Colonic mucosa (tissue), 4 donors: ENCODE data around the gene DNAJC16. TPM values are rescaled to one million over a fixed set of nuclear protein-coding genes. Genes with fewer than 3 reads are reported as not detected.

Experiments used
- DNase-seq: peaks from one replicate; pipeline ENCODE4 v3.0.0-alpha.2; 2020
- H3K27ac ChIP-seq: fragments of 200-600 bp; one replicate; pipeline ENCODE4 v1.8.0; 2021
- H3K27me3 ChIP-seq: fragments of 200-600 bp; one replicate; pipeline ENCODE4 v1.8.0; 2021
- H3K36me3 ChIP-seq: fragments of 200-600 bp; one replicate; pipeline ENCODE4 v1.8.0; 2021
- H3K4me1 ChIP-seq: fragments of 200-600 bp; one replicate; pipeline ENCODE4 v1.8.0; 2021; ENCODE audit warnings: mild to moderate bottlenecking
- H3K4me3 ChIP-seq: fragments of 200-600 bp; one replicate; pipeline ENCODE4 v1.8.0; 2021
- H3K9ac ChIP-seq, 2 donors: one replicate each; pipeline ENCODE4 v1.7.0; 2013; ENCODE audit warnings: control low read depth in 2 of 2, low read depth in 2 of 2, low read length in 2 of 2
- H3K9me3 ChIP-seq: fragments of 200-600 bp; one replicate; pipeline ENCODE4 v1.8.0; 2021
- intact Hi-C: fragments of 100-400 bp; cut with DNase I; formaldehyde crosslinking; loops from one replicate; pipeline ENCODE4 v1.14.1; 2022
- total RNA-seq, 2 donors: library from RNA; stranded (reverse); fragmentation: NEBNext Ultra II Directional in 1 of 2; extraction: Animal tissue kit (Norgen Biotek cat#: 25700) in 1 of 2; gene quantifications; one replicate each; pipeline ENCODE4 v1.2.1, GENCODE V29; 2021
- TF ChIP-seq, protein P1 (sequence below): fragments of 200-600 bp; IDR thresholded peaks from one replicate; pipeline ENCODE4 v1.8.0; 2022; ENCODE audit warnings: antibody characterized with exemption, mild to moderate bottlenecking
- donor health status: healthy.
- donor health status: DM: no; HTN: no; CAD: no.
- donor health status: DM: no; HTN: no; CAD: no.

The DNAJC16 gene
- total RNA-seq, 2 donors from 2014 or later: 19.5 to 22.1 TPM

DNA sequence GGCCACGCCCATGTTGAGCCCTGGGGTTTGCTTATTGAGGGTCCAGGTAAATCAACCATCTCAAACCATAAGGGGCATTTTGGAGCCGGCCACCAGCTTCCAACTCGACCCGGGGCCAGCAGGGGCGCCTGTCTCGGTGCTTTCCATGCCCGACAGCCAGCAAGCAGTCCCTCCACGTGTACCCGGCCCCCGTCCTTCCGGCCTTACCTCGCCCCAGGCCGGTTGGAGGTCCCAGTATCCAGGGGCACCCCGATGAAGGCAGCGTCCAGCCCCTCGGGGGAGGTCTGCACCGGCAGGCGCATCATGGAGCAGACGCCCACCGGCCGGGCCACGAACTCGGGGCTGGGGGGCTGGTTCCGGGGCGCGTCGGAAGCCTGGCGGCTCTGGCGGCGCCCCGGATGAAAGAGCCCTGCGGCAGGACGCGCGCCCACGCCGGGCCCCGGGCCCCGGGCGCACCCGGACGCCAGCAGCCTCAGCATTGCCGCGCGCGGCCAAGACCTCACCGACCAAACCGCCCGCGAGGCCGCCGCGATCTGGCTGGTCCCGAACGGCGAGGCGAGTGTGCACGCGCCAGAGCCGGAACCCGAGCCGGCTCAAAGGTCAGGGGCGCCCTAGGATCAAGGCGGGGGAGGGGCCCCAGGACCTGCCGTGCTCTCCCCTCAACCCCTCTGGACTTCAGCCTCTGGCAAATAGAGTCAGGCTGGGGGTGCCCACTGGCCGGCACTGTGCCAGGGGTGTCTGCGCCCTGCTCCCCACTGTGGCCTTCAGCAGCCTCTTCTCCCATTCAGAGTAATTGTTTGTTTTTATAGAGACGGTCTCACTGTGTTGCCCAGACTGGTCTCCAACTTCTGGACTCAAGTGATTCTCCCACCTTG is 58.1 kb downstream of the DNAJC16 start, which contains the start of gene AGMAT:
Gene AGMAT (minus strand): TSS at position 563 of the 875 bp plus-strand sequence. CDS start 84 bp downstream, at position 479.
- peak; percentile 76 for DNase-seq
- intact Hi-C loops: loop anchor here (5.0 kb wide), 1 partner anchor 43 kb away; no protein-coding TSS in a partner anchor
- peak within 1 kb of the TSS; percentile 12 for H3K27ac ChIP-seq
- H3K9me3 ChIP-seq: no peaks in the 10 kb centered on the region
- no peaks in the 10 kb centered on the region for H3K27me3 ChIP-seq
- H3K9ac ChIP-seq: peak within 1 kb of the TSS; percentile 61 to 70
- TF ChIP-seq, protein P1, sequence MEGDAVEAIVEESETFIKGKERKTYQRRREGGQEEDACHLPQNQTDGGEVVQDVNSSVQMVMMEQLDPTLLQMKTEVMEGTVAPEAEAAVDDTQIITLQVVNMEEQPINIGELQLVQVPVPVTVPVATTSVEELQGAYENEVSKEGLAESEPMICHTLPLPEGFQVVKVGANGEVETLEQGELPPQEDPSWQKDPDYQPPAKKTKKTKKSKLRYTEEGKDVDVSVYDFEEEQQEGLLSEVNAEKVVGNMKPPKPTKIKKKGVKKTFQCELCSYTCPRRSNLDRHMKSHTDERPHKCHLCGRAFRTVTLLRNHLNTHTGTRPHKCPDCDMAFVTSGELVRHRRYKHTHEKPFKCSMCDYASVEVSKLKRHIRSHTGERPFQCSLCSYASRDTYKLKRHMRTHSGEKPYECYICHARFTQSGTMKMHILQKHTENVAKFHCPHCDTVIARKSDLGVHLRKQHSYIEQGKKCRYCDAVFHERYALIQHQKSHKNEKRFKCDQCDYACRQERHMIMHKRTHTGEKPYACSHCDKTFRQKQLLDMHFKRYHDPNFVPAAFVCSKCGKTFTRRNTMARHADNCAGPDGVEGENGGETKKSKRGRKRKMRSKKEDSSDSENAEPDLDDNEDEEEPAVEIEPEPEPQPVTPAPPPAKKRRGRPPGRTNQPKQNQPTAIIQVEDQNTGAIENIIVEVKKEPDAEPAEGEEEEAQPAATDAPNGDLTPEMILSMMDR: no peak
- no peaks in the 10 kb centered on the region for H3K36me3 ChIP-seq
- peaks cover 4% of the 10 kb centered on the region for H3K4me1 ChIP-seq
- peak within 1 kb of the TSS; percentile 56 for H3K4me3 ChIP-seq

DNA sequence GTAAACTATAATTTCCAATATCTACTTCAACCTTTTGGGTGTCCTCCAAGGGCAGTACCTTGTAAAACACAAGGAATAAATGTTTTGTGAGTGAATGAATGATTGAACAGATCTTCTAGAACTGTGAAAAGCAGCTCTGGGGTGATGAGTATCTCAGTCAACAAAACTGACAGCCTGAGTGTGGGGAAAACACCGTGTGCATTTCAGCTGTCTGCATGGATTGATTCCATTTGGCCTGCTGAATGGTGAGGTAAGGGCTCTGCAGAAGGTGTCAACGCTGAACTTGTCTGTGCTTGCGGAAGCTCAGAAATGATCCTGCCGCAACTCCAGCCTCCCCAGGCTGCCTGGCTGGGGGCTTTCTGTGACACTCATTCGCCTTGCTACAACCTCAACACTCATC is 65.6 kb downstream of the DNAJC16 start:
- no peaks in the 10 kb centered on the region for H3K36me3 ChIP-seq
- H3K9ac ChIP-seq: no peak overlapping the region
- no peak for DNase-seq
- H3K9me3 ChIP-seq: no peaks in the 10 kb centered on the region
- intact Hi-C loops: no loop called here
- H3K27me3 ChIP-seq: no peaks in the 10 kb centered on the region
- no peaks in the 10 kb centered on the region for H3K4me1 ChIP-seq
- no peak overlapping the region for H3K4me3 ChIP-seq
- H3K27ac ChIP-seq: no peak overlapping the region
- TF ChIP-seq, protein P1: no peak

- no peak overlapping the region for H3K4me3 ChIP-seq
- no peak overlapping the region for H3K27ac ChIP-seq
- intact Hi-C loops: no loop called here
- H3K27me3 ChIP-seq: no peaks in the 10 kb centered on the region
- H3K36me3 ChIP-seq: no peaks in the 10 kb centered on the region
- H3K4me1 ChIP-seq: no peaks in the 10 kb centered on the region
- no peaks in the 10 kb centered on the region for H3K9me3 ChIP-seq
- TF ChIP-seq, protein P1: no peak
- H3K9ac ChIP-seq: no peak overlapping the region
- no peak for DNase-seq
Measured at GRCh38 chr1:15595809-15596617, 69.4 kb downstream of the DNAJC16 start.

- no peak for DNase-seq
- Histone ChIP-seq H3K9ac (no peak overlapping the region), H3K36me3 (no peaks in the 10 kb centered on the region), H3K27ac (no peak overlapping the region), H3K4me1 (no peaks in the 10 kb centered on the region), H3K27me3 (no peaks in the 10 kb centered on the region), H3K4me3 (no peak overlapping the region), H3K9me3 (no peaks in the 10 kb centered on the region)
- TF ChIP-seq, protein P1: no peak
- intact Hi-C loops: no loop called here
Measured at GRCh38 chr1:15598436-15598835, 71.8 kb downstream of the DNAJC16 start.
